HG02852 (cell line): ENCODE measurements around the gene PDE3B.
"Not testable (repeated sequence)": the region's sequence is repeated elsewhere in the genome, so short reads cannot be mapped to it uniquely, and the experiment has no call there.

Source experiments
- ATAC-seq: cut with Tn5 transposase; IDR thresholded peaks from one replicate; pipeline ENCODE4 v1.9.1; 2021; ENCODE audit warnings: mild to moderate bottlenecking, moderate library complexity; ENCODE audit not compliant: unreplicated experiment

PDE3B gene

GRCh38 chr11:14742849-14743559 is 99.4 kb downstream of the PDE3B start:
- no peak for ATAC-seq

GRCh38 chr11:14743667-14744066 is 100.1 kb downstream of the PDE3B start:
- ATAC-seq = not testable (repeated sequence)

- ATAC-seq = no peak
Observed at GRCh38 chr11:14746857-14747395, 103.3 kb downstream of the PDE3B start.

GRCh38 chr11:14748090-14748489 is 104.5 kb downstream of the PDE3B start:
- no peak for ATAC-seq

- ATAC-seq = no peak
Observed at GRCh38 chr11:14750911-14751310, 107.3 kb downstream of the PDE3B start.

GRCh38 chr11:14751975-14752407 is 108.4 kb downstream of the PDE3B start:
- no peak for ATAC-seq

GRCh38 chr11:14755140-14755539 is 111.5 kb downstream of the PDE3B start:
- ATAC-seq = no peak

- no peak for ATAC-seq
Observed at GRCh38 chr11:14756349-14756748, 112.7 kb downstream of the PDE3B start.

GRCh38 chr11:14759300-14760012 is 115.9 kb downstream of the PDE3B start:
- not testable (repeated sequence) for ATAC-seq

GRCh38 chr11:14764179-14764578 is 120.6 kb downstream of the PDE3B start:
- ATAC-seq = no peak

- peak; percentile 92 for ATAC-seq
Observed at GRCh38 chr11:14764579-14765527, 121.2 kb downstream of the PDE3B start.

- ATAC-seq = no peak
Observed at GRCh38 chr11:14766585-14766984, 123.0 kb downstream of the PDE3B start.

- ATAC-seq = peak; percentile 63
Observed at GRCh38 chr11:14768526-14769188, 125.1 kb downstream of the PDE3B start.

- ATAC-seq = no peak
Observed at GRCh38 chr11:14773755-14774154, 130.2 kb downstream of the PDE3B start.

GRCh38 chr11:14774721-14775120 is 131.1 kb downstream of the PDE3B start:
- ATAC-seq = no peak

GRCh38 chr11:14775897-14776296 is 132.3 kb downstream of the PDE3B start:
- no peak for ATAC-seq

- ATAC-seq = not testable (repeated sequence)
Observed at GRCh38 chr11:14778460-14778859, 134.9 kb downstream of the PDE3B start.

GRCh38 chr11:14783788-14784187 is 140.2 kb downstream of the PDE3B start:
- ATAC-seq = no peak

- ATAC-seq = no peak
Observed at GRCh38 chr11:14784230-14784629, 140.6 kb downstream of the PDE3B start.

GRCh38 chr11:14789879-14790484 is 146.4 kb downstream of the PDE3B start:
- no peak for ATAC-seq
